ENCODE measurements around the gene RHBDD1.

RHBDD1 gene

DNA sequence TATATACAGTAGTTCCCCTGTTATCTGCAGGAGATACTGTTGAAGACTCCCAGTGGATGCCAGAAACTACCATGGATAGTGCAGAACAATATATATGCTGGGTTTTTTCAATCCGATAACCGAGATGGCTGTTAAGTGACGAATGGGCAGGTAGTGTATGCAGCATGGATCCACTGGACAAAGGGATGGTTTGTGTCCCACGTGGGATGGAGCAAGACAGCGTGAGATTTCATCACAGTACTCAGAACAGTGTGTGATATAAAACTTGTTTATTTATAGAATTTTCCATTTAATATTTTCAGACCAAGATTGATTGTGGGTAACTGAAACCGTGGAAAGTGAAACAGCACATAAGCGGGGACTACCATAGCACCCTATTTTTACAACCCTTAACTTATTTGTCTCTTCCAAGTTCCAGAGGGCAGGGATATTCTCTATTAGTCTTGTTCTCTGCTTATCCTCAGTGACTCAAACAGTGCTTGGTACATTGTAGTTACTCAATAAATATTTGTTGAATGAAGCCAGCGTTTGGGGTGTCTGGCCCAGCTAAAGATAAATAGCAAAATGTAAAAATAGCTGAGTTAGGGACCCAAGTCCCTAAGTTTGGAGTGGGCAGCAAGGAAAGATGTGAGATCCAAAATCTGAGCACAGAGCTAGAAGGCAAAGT lies 50.0 kb downstream of the RHBDD1 start:
- H3K9me3 ChIP-seq (ENCODE audit: control insufficient read depth, insufficient read depth, low read length), result no peaks in the 10 kb centered on the region
- no peak overlapping the region for H3K27ac ChIP-seq (ENCODE audit: low read depth, low read length)

DNA sequence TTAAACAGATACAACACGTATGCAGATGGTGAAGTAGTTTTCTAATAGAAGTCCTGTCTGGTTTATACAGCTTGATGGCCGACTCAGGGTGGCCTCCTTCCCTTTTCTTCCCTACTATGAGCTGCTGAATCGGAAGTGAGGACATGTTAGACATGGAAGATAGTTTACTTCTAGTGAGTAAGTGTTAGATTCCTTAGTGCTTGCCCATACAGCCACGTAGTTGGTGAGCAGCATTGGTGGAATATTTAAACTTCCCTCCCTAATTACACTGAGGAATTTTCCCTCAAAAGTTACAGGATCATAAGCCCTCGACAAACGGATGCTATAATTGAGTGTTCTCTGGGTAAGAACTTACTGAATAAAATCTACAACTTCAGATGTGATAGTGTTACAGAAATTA lies 52.1 kb downstream of the RHBDD1 start:
- Histone ChIP-seq H3K79me2 (ENCODE audit: control insufficient read depth, low read length) (no peaks in the 10 kb centered on the region), H3K4me2 (ENCODE audit: low read length) (no peak overlapping the region), H3K4me1 (ENCODE audit: control insufficient read depth, low read length) (no peaks in the 10 kb centered on the region), H3K4me3 (ENCODE audit: low read length) (no peak overlapping the region), H3K36me3 (ENCODE audit: control insufficient read depth, low read length) (no peaks in the 10 kb centered on the region), H3K9me2 (replicated peaks; ENCODE audit: control insufficient read depth, low read length) (no peaks in the 10 kb centered on the region), H3K27me3 (ENCODE audit: control insufficient read depth, low read length) (no peaks in the 10 kb centered on the region), H3K27ac (ENCODE audit: low read depth, low read length) (no peak overlapping the region), H3F3A (ENCODE audit: control insufficient read depth, insufficient read depth) (no peaks in the 10 kb centered on the region), H4K20me1 (ENCODE audit: control insufficient read depth, insufficient read depth, low read depth, low read length) (no peaks in the 10 kb centered on the region), H3K9me3 (ENCODE audit: control insufficient read depth, insufficient read depth, low read length) (no peaks in the 10 kb centered on the region)
- no peak for TF ChIP-seq EZH2phosphoT487 (IDR thresholded peaks at IDR 0.05; ENCODE audit: borderline replicate concordance, low read length)

More for the DNA sequence above, 50.0 kb downstream of the RHBDD1 start:
- Histone ChIP-seq H3K4me2 (ENCODE audit: low read length) (no peak overlapping the region), H3K4me3 (ENCODE audit: low read length) (no peak overlapping the region), H3K79me2 (ENCODE audit: control insufficient read depth, low read length) (no peaks in the 10 kb centered on the region), H3K4me1 (ENCODE audit: control insufficient read depth, low read length) (no peaks in the 10 kb centered on the region), H3K36me3 (ENCODE audit: control insufficient read depth, low read length) (no peaks in the 10 kb centered on the region), H4K20me1 (ENCODE audit: control insufficient read depth, insufficient read depth, low read depth, low read length) (no peaks in the 10 kb centered on the region), H3K9me2 (replicated peaks; ENCODE audit: control insufficient read depth, low read length) (no peaks in the 10 kb centered on the region), H3F3A (ENCODE audit: control insufficient read depth, insufficient read depth) (no peaks in the 10 kb centered on the region), H3K27me3 (ENCODE audit: control insufficient read depth, low read length) (no peaks in the 10 kb centered on the region)
- no peak for TF ChIP-seq EZH2phosphoT487 (IDR thresholded peaks at IDR 0.05; ENCODE audit: borderline replicate concordance, low read length)
- TF ChIP-seq, protein P1, sequence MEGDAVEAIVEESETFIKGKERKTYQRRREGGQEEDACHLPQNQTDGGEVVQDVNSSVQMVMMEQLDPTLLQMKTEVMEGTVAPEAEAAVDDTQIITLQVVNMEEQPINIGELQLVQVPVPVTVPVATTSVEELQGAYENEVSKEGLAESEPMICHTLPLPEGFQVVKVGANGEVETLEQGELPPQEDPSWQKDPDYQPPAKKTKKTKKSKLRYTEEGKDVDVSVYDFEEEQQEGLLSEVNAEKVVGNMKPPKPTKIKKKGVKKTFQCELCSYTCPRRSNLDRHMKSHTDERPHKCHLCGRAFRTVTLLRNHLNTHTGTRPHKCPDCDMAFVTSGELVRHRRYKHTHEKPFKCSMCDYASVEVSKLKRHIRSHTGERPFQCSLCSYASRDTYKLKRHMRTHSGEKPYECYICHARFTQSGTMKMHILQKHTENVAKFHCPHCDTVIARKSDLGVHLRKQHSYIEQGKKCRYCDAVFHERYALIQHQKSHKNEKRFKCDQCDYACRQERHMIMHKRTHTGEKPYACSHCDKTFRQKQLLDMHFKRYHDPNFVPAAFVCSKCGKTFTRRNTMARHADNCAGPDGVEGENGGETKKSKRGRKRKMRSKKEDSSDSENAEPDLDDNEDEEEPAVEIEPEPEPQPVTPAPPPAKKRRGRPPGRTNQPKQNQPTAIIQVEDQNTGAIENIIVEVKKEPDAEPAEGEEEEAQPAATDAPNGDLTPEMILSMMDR (IDR thresholded peaks at IDR 0.05; ENCODE audit: low read depth, low read length, poor library complexity, severe bottlenecking), result no peak

DNA sequence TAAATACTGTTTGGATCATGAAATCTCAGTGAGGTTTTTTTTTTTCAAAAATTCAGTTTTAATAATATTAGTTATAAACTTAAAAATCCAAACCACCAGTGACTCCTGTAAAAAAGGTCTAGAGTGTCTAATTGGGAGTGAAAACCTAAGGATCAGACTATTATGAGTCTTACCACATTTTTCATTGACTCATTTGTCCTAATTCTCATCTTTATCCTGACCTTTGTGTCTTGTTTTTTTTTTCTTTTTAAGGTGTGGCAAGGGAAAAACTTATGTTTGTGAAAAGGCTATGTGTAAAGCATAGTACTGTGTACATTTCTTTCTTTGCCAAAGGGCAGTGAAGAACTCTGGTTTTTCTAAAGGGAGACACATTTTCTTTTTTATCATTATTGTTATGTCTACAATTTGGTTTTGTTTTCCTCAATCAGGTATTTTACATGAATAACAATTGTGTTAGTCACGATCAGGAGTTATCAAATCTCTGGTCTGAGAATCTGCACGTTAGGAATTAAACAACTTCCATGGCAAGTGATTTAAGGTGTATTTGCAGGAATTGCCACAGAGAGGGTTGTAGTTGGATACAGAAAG lies 52.6 kb downstream of the RHBDD1 start:
- no peaks in the 10 kb centered on the region for H3K27me3 ChIP-seq (ENCODE audit: control insufficient read depth, low read length)
- no peaks in the 10 kb centered on the region for H3F3A ChIP-seq (ENCODE audit: control insufficient read depth, insufficient read depth)
- no peak overlapping the region for H3K27ac ChIP-seq (ENCODE audit: low read depth, low read length)
- H3K4me2 ChIP-seq (ENCODE audit: low read length), result no peak overlapping the region
- no peaks in the 10 kb centered on the region for H3K79me2 ChIP-seq (ENCODE audit: control insufficient read depth, low read length)
- H3K4me1 ChIP-seq (ENCODE audit: control insufficient read depth, low read length), result no peaks in the 10 kb centered on the region
- H4K20me1 ChIP-seq (ENCODE audit: control insufficient read depth, insufficient read depth, low read depth, low read length), result no peaks in the 10 kb centered on the region
- H3K4me3 ChIP-seq (ENCODE audit: low read length), result no peak overlapping the region
- no peaks in the 10 kb centered on the region for H3K9me2 ChIP-seq (replicated peaks; ENCODE audit: control insufficient read depth, low read length)
- TF ChIP-seq, protein P1 (IDR thresholded peaks at IDR 0.05; ENCODE audit: low read depth, low read length, poor library complexity, severe bottlenecking), result no peak
- no peak for TF ChIP-seq EZH2phosphoT487 (IDR thresholded peaks at IDR 0.05; ENCODE audit: borderline replicate concordance, low read length)
- no peaks in the 10 kb centered on the region for H3K36me3 ChIP-seq (ENCODE audit: control insufficient read depth, low read length)
- no peaks in the 10 kb centered on the region for H3K9me3 ChIP-seq (ENCODE audit: control insufficient read depth, insufficient read depth, low read length)

DNA sequence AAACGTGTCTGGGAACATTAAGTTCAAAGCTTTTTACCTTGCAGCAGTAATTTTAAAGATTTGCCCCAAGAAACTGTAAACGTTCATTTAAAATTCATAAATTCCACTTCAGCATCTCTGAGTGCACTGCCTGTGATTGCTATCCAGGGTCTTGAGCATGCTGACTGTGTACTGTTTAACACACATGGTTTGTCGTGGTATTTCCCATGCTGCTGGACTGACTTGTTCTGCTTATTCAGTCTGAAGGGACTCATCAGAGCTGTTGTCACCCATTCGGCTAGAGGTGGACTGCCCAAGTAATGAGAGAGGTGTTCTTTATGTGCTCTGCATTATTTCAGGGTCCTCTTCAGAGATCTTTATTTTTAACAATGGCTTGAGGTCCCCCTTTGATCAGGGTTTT lies 53.1 kb downstream of the RHBDD1 start:
- Histone ChIP-seq H3K9me3 (ENCODE audit: control insufficient read depth, insufficient read depth, low read length) (no peaks in the 10 kb centered on the region), H3K4me1 (ENCODE audit: control insufficient read depth, low read length) (no peaks in the 10 kb centered on the region), H3K36me3 (ENCODE audit: control insufficient read depth, low read length) (no peaks in the 10 kb centered on the region), H3K4me2 (ENCODE audit: low read length) (no peak overlapping the region), H4K20me1 (ENCODE audit: control insufficient read depth, insufficient read depth, low read depth, low read length) (no peaks in the 10 kb centered on the region), H3K27ac (ENCODE audit: low read depth, low read length) (no peak overlapping the region), H3F3A (ENCODE audit: control insufficient read depth, insufficient read depth) (no peaks in the 10 kb centered on the region), H3K27me3 (ENCODE audit: control insufficient read depth, low read length) (no peaks in the 10 kb centered on the region), H3K79me2 (ENCODE audit: control insufficient read depth, low read length) (no peaks in the 10 kb centered on the region), H3K9me2 (replicated peaks; ENCODE audit: control insufficient read depth, low read length) (no peaks in the 10 kb centered on the region), H3K4me3 (ENCODE audit: low read length) (no peak overlapping the region)
- no peak for TF ChIP-seq EZH2phosphoT487 (IDR thresholded peaks at IDR 0.05; ENCODE audit: borderline replicate concordance, low read length)
- TF ChIP-seq, protein P1 (IDR thresholded peaks at IDR 0.05; ENCODE audit: low read depth, low read length, poor library complexity, severe bottlenecking), result no peak
